Left ventricle myocardium inferior (tissue), 1 donor: Measurements from ENCODE around the gene AGPAT3. TPM values are rescaled to one million over a fixed set of nuclear protein-coding genes. Genes with fewer than 3 reads are reported as not detected.

Experiments
- DNase-seq: peaks from one replicate; pipeline ENCODE4 v3.0.0-alpha.2; 2020
- H3K27ac ChIP-seq: fragments of 200-600 bp; replicated peaks from 2 replicates; pipeline ENCODE4 v1.8.0; 2021
- H3K27me3 ChIP-seq: fragments of 200-600 bp; 2 replicates; pipeline ENCODE4 v1.8.0; 2021; ENCODE audit warnings: low read depth
- H3K36me3 ChIP-seq: fragments of 200-600 bp; 2 replicates; pipeline ENCODE4 v1.8.0; 2021
- H3K4me1 ChIP-seq: fragments of 200-600 bp; 2 replicates; pipeline ENCODE4 v1.8.0; 2021
- H3K4me3 ChIP-seq: fragments of 200-600 bp; 2 replicates; pipeline ENCODE4 v1.8.0; 2021; ENCODE audit warnings: mild to moderate bottlenecking, moderate library complexity
- H3K9me3 ChIP-seq: fragments of 200-600 bp; replicated peaks from 2 replicates; pipeline ENCODE4 v1.8.0; 2021
- CTCF ChIP-seq: fragments of 200-600 bp; IDR thresholded peaks from 2 replicates; pipeline ENCODE4 v1.8.0; 2021; ENCODE audit warnings: antibody characterized with exemption, mild to moderate bottlenecking, borderline replicate concordance
- intact Hi-C: fragments of 100-400 bp; cut with micrococcal nuclease; formaldehyde crosslinking; loops from one replicate; pipeline ENCODE4 v1.11.0; 2022
- total RNA-seq: library from RNA; stranded (reverse); fragmentation: NEBNext Ultra II Directional; extraction: Animal tissue kit (Norgen Biotek cat#: 25700); gene quantifications from one replicate; pipeline ENCODE4 v1.2.1, GENCODE V29; 2021
- donor health status: DM: no; HTN: yes; CAD: no; lungs with severe emphysema.

Gene AGPAT3
- total RNA-seq, 1 donor from 2014 or later = 79.6 TPM

- peak; percentile 34 for TF ChIP-seq CTCF
- Histone ChIP-seq H3K4me1 (peaks cover 10% of the 10 kb centered on the region), H3K36me3 (no peaks in the 10 kb centered on the region), H3K27me3 (peaks cover 52% of the 10 kb centered on the region), H3K27ac (no peak overlapping the region), H3K4me3 (peak overlapping the region; percentile 19), H3K9me3 (no peaks in the 10 kb centered on the region)
- intact Hi-C loops = no loop called here
- no peak for DNase-seq
These were observed 38.9 kb upstream of the AGPAT3 start for GRCh38 chr21:43825936-43826622.

GRCh38 chr21:43826623-43826974 lies 38.4 kb upstream of the AGPAT3 start:
- intact Hi-C loops = no loop called here
- Histone ChIP-seq H3K9me3 (no peaks in the 10 kb centered on the region), H3K27ac (no peak overlapping the region), H3K27me3 (peaks cover 56% of the 10 kb centered on the region), H3K36me3 (no peaks in the 10 kb centered on the region), H3K4me1 (peaks cover 10% of the 10 kb centered on the region), H3K4me3 (peak overlapping the region; percentile 19)
- no peak for TF ChIP-seq CTCF
- no peak for DNase-seq

- Histone ChIP-seq H3K4me3 (no peak overlapping the region), H3K36me3 (no peaks in the 10 kb centered on the region), H3K4me1 (peaks cover 10% of the 10 kb centered on the region), H3K9me3 (no peaks in the 10 kb centered on the region), H3K27me3 (peaks cover 56% of the 10 kb centered on the region), H3K27ac (no peak overlapping the region)
- intact Hi-C loops = no loop called here
- TF ChIP-seq CTCF = no peak
- DNase-seq = no peak
These were observed 37.9 kb upstream of the AGPAT3 start for GRCh38 chr21:43827015-43827611.

- intact Hi-C loops = no loop called here
- no peaks in the 10 kb centered on the region for H3K36me3 ChIP-seq
- H3K27me3 ChIP-seq = peaks cover 58% of the 10 kb centered on the region
- no peak overlapping the region for H3K27ac ChIP-seq
- H3K4me1 ChIP-seq = peaks cover 10% of the 10 kb centered on the region
- no peak for DNase-seq
- H3K9me3 ChIP-seq = peaks cover 8% of the 10 kb centered on the region
- H3K4me3 ChIP-seq = no peak overlapping the region
- no peak for TF ChIP-seq CTCF
These were observed 35.9 kb upstream of the AGPAT3 start for GRCh38 chr21:43829161-43829560.

- intact Hi-C loops = no loop called here
- Histone ChIP-seq H3K9me3 (peaks cover 8% of the 10 kb centered on the region), H3K36me3 (no peaks in the 10 kb centered on the region), H3K27me3 (peaks cover 59% of the 10 kb centered on the region), H3K4me3 (no peak overlapping the region), H3K4me1 (peaks cover 11% of the 10 kb centered on the region), H3K27ac (no peak overlapping the region)
- TF ChIP-seq CTCF = no peak
- DNase-seq = no peak
These were observed 35.4 kb upstream of the AGPAT3 start for GRCh38 chr21:43829575-43830119.
